Right renal pelvis (tissue), 4 donors: ENCODE results near the gene SLAMF1. TPM values are rescaled to one million over a fixed set of nuclear protein-coding genes. Genes with fewer than 3 reads are reported as not detected.
"Not testable (repeated sequence)": the region's sequence is repeated elsewhere in the genome, so short reads cannot be mapped to it uniquely, and the experiment has no call there.

ENCODE experiments used
- DNase-seq, 4 donors: peaks; one replicate each; pipeline ENCODE4 v3.0.0-alpha.2; 2013; ENCODE audit warnings: low read depth in 4 of 4, low spot score in 3 of 4, missing footprints in 1 of 4
- polyA plus RNA-seq, 4 donors: library from polyadenylated mRNA; unstranded; fragments of 120-200 nt; gene quantifications; one replicate each; pipeline ENCODE4 v1.2.1, GENCODE V29; 2013; ENCODE audit not compliant: insufficient read length in 4 of 4

The SLAMF1 gene
- polyA plus RNA-seq, 4 donors: 0.10 to 0.18 (median 0.16) TPM

DNA sequence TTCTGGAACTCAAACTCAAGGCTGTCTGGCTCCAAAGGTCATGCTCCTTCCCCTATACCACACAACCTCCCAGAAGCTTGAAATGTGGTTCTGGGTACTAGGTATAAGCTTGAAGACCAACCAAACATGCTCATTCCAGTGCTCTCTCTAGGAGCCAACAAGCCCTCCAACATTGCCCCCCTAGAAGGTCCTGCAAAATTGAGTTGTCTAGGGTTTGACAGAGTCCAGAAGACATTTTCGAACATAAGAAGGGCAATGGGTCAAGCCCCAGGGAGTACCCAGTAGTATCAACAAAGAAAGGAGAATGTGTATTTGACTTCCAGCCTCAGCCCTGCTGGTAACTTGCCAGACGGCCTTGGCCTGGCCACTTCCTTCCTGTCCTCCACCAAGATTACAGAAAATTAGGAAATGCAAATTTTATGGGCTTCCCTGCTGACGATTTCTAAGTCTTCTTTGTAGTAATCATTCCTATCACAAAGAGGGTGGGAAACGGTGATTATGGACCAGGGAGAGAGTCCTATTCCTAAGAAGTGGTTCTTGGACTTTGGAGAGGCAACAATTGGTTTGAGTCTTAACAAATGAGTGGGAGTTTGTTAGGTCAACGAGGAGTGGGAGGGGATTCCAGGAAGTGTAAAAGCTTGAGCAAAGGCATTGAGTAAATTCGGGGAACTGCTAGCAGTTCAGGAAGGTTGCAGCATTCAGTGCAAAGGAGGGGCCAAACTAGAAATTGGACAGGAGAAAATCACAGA lies 18.7 kb upstream of the SLAMF1 start:
- DNase-seq: no peak

DNA sequence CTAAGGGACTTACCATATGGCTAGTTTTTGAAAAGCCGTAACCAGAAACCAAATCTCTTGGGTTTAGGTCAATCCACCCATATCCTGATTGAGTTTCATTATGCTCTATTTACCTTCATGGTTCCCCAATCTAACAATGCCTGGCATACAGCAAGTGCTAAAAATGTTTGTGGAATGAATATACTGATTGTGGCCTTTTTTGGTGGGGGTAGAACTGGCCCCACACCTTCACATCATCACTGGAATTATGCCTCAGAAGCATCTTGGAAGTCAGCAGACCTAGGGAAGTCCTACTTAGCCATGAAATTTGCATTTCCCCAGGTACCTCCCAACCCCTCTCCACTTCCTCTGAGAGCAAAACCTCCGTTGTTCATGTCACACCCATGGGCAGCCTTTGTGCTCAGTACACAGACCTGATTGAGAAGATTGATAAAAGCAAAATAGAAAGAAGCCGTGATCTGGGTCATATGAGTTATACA lies 17.8 kb upstream of the SLAMF1 start:
- no peak for DNase-seq

DNA sequence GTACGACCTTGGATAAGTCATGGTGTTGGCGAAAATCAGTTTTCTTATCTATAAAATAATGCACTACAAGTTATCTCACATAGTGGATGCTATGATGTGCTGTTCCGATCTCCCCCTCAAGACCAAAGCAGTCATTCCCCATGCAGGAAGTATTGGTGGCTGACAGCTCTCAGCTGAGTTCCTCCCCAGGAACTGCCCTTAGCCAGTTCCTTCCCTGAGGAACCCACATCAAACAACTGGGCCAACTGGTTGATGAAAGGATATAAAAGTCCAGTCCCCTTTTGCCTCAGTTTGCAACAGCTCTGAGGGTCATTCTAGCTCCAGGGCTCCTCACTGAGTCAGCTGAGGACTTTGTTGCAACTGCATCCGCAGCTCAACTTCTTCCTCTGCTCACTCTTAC lies 16.1 kb upstream of the SLAMF1 start:
- no peak for DNase-seq

DNA sequence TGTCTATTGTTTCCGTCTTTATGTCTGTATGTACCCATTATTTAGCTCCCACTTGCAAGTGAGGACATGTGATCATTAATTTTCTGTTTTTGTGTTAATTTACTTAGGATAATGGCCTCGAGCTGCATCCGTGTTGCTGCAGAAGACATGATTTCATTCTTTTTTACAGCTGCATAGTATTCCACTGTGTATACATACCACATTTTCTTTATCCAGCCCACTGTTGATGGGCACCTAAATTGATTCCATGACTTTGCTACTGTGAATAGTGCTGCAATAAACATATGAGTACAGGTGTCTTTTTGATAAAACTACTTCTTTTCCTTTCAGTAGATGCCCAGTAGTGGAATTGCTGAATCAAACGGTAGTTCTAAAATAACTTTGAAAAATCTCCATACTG lies 12.7 kb upstream of the SLAMF1 start:
- DNase-seq: no peak

DNA sequence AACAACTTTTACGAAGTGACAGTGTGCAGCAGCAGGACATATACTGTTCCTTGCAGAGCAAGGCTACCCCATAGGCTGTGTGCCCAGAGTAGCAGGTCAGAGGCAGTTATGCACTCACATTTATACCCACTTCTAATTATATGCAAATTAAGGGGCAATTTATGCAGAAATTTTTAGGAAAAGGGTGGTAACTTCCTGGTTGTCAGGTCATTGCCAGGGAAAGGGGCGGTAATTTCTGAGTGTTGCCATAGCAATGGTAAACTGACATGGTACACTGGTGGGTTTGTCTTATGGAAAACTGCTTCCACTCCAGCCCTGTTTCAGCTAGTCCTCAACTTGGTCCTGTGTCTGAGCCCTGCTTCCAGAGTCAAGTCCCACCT lies 12.0 kb upstream of the SLAMF1 start:
- DNase-seq: no peak

DNA sequence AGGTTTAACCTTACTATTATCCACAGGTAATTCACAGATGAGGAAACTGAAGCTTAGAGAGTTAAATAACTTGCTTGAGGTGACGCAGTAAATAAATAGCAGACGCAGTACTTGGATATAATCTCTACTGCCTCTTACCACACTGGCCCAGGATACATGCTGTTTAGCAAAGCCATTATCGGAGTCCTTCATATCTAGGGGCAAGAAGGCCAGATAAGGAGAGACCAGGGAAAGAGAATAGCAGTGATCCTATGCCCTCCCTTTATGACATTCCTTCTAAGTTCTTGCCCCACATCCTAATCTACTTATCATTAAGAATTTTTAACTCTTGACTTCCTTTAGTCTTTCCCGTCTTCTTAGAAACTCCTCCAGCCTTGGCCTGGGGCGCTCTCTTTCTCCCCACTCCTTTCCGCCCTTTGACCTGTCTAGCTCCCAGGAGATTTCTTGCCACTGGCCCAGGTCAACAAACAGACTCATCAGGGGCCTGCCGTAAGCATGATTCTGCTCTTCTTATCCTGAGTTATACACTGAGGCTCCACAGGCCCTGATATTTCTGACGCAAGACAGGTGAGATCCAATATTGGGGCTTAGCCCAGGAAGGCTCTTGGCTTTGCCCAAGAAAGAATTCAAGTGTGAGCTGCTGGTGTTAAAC lies 11.4 kb upstream of the SLAMF1 start:
- DNase-seq: no peak

DNA sequence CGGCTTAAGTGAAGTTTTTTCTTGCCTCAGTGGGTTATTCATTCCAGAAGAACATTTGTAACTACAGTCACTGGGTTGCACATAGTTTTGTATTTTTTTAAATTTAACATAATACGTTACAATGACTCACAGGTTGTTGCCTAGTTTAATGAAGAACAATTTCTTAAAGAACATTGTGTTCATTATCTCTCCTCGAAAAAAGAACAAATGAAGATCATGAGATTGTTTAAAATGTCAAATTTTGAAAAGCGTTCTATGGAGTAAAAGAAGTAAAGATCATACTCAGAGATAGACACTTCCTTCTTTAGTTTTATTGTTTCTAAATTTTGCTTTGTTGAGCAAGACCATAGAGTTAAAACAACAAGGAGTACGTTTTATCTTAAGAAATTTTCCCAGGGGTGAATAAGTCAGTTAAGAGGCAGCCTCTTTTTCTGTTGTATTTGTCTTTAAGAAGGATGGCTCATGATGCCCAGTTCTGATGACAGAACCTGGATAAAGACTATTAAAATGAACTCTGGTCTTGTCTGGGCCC lies 10.5 kb upstream of the SLAMF1 start:
- DNase-seq: no peak

DNA sequence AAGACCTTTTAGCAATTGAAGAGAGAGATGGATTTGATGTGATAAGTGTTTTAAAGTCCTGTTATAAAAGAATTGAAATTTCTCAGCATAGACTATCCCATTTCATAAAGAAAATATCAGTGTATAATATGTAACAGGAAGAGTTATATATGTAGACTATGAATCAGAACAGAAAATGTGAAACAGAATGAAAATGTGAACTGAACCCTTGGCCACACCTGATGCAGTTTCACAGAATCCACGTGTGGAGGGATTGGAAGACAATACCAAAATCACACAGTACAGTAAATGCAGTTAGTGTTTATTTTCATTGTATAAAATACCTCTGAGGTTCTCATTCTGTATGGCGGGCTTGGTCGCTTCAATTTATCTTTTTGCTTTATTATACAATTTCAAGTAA lies 9.9 kb upstream of the SLAMF1 start:
- no peak for DNase-seq

DNA sequence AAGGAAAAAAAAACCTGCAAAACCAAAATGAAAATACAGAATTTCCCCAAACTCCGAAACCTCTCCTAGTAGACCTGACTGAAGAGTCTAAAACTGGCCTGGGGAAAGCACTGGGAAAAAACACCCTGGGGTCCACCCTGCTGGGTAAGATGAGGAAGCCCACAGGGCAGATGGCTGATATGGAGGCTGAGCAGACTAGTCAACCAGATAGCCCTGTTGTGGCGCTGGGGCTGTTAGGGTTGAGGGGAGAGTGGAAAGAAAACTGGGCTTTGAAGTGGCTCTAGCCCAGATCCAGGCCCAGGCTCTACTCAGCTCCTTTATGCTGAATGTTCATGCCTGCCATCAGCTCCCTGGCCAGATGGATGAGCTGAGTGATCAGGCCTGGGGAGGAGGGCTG lies 6.8 kb upstream of the SLAMF1 start:
- DNase-seq: no peak

DNA sequence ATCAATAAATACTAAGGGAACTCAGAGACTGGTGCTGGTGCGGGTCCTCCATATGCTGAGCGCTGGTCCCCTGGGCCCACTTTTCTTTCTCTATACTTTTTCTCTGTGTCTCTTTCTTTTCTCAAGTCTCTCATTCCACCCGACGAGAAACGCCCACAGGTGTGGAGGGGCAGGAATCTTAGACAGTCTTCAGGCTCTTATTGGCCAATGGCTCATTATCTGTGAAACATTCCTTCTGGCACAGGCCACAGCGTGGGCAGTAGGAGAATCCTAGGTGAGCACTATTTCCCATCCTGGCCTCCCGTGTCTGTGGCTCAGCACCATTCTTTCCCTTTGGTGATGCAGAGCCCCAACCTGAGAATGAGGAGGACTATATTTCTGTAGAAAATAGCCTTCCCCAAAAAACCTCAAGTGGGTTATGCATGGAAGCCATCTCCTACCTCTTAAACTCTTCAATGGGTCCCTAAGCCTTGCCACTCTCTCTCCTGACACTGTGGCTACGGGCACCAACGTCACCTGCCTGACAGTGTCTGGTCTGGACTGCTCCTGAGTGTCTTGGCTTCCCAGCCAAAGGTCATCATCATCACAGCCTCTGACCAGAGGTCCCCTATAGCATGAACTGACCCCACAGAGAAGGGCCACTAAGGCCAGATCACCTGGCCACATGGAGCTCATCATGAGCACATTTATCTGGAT lies 6.2 kb upstream of the SLAMF1 start:
- no peak for DNase-seq

DNA sequence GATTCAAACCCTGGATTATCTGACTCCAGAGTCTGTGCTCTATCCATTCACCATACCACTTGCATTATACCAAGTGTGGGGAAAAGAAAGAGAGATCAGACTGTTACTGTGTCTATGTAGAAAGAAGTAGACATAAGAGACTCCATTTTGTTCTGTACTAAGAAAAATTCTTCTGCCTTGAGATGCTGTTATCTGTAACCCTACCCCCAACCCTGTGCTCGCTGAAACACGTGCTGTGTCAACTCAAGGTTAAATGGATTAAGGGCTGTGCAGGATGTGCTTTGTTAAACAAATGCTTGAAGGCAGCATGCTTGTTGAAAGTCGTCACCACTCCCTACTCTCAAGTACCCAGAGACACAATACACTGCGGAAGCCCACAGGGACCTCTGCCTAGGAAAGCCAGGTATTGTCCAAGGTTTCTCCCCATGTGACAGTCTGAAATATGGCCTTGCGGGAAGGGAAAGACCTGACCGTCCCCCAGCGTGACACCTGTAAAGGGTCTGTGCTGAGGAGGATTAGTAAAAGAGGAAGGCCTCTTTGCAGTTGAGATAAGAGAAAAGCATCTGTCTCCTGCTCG lies 5.3 kb upstream of the SLAMF1 start:
- not testable (repeated sequence) for DNase-seq

DNA sequence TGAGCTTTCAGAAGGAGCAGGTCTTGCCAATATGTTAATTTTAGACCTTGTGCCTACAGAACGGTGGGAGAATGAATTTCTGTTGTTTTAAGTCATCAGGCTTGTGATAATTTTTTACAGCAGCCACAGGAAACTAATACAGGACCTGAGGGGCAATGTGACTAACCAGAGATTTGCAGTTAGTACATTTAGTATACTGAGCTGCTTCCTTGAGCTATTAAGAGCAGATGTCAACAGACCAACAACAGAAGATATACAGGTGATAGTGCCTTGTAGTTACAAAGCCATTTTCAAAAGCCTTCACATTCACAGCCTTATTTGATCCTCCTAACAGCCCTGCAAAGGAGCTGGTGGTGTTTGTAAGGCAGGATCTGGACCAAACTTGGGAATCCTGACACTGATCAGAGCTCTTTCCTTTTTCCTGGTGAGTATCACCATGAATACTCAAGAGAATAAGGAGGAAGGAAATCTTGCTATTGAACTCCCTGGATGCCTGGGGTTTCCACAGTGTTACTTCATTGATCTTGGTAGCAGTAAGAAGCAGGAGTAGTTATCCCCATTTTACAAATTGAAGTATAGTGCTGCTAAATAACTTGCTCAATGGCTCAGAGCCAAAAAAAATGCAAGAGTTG lies 4.7 kb upstream of the SLAMF1 start:
- DNase-seq: no peak

DNA sequence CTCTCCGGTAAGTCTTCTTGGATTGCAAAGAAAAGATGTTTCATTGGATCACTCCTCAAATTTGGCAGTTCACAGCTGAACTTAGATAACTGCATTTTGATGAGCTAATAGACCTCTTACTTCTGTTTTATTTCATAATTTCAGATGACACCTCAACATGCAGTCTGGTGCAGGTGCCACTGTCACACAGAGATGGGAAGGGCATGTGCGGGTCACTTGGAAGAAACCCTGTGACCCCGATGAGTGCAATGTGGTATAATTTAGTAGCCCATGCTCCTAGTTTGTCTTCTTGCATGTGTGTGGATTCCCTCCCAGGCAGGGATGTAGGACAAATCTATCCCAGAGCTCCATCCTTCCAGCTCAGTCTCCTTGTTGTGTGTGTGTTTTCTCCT lies 481 bp upstream of the SLAMF1 start:
- no peak for DNase-seq

DNA sequence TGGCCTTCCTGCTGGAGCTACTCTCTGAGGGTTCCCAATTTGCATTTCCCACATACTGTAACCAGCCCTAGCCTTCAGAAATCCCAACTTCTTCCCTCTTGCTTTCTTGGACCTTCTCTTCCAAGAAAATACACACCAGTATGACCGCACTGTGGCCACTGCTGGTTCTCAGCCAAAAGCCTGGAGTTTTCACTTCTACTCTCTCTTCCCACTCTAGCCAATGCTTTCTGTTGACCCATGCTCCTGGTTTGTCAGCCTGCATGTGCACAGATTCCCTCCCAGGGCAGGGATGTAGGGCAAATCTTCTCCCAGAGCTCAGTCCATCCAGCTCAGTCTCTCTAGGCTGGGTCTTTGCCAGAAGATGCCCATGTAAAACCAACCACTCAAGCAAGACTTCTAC lies 664 bp downstream of the SLAMF1 start:
- DNase-seq: no peak

DNA sequence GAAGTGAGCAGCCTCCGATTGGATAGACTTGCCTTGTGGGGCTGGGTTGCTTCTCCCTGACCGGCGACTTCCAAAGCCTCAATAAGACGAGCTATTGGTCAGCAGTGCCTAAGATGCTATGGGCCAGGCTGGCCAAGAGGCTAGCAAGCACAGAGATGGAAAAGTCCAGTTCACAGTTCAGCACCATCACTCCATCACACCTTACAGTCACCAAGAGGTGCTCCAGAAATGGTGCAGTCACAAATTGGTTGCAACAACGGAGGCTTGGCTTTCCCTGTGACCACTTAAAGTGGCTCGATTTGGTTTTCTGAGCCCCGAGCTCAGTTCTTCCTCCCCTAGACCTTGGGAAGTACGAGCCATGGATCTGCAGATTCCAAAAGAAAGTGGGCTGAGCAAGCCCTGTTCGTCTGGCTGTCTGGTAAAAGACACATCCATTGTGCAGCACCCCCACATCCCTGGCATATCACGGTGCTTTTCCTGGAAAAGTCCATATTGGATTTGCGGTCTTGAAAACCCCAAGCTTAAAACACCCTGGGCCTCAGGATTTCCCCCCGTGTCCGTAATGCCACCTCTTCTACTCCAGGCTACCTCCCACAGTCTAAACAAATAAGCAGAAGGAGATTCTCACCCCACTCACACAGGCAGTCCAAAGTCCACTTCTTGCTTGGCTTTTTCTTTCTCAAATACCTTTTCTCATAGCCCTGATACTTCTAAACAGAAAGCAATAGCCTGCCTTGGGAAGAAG lies 1.3 kb downstream of the SLAMF1 start:
- DNase-seq: no peak

DNA sequence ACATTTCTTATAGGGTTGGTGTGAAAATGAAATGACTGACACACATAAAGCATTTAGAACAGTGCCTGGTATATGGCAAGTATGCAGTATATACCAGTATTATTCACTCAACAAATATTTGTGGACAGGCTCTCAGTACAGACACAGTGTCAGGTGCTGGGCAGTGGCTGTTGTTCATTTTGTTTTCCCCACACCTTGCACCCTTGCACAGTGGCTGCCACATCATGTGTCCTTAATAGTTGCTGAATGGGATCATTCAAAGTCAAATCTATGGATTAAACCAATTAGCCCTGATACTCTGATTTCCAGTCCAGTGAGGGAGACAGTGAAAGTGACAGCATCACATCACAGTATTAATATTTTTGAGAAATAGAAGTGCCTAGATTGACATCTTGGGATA lies 2.4 kb downstream of the SLAMF1 start:
- DNase-seq: no peak

DNA sequence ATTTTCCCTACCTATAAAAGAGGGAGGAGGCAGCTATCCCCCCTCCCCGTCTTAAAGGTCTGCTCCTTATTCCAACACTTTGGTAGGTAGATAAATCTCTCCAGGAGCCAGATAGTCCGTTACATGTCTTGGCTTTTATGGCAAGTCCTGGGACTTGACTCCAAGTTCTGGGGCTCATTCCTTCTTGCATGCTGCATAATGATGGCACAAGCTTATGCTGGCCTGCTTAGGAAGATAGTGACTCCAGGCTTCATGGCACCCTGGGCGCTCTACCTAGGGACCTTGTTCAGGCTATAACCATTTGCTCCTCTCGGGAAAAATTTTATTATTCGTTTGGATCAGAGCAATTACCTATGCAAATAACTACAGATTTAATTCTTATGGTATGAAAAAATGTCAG lies 3.7 kb downstream of the SLAMF1 start:
- no peak for DNase-seq

DNA sequence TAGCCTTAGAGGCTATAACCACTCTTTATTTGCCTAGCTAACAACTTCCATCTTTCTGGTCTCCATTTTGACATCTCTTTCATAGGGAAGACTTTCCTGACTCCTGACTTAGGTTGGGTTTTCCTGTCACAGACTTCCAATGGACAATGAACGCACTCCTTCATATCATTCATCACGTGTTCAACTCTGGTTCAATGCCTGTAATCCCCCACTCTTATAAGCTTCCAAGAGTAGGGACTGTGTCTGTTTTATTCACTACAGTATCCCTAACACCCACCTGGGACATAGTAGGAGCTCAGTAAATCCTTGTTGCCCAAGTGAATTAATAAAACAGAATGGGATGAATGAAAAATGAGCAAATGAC lies 4.6 kb downstream of the SLAMF1 start:
- no peak for DNase-seq

DNA sequence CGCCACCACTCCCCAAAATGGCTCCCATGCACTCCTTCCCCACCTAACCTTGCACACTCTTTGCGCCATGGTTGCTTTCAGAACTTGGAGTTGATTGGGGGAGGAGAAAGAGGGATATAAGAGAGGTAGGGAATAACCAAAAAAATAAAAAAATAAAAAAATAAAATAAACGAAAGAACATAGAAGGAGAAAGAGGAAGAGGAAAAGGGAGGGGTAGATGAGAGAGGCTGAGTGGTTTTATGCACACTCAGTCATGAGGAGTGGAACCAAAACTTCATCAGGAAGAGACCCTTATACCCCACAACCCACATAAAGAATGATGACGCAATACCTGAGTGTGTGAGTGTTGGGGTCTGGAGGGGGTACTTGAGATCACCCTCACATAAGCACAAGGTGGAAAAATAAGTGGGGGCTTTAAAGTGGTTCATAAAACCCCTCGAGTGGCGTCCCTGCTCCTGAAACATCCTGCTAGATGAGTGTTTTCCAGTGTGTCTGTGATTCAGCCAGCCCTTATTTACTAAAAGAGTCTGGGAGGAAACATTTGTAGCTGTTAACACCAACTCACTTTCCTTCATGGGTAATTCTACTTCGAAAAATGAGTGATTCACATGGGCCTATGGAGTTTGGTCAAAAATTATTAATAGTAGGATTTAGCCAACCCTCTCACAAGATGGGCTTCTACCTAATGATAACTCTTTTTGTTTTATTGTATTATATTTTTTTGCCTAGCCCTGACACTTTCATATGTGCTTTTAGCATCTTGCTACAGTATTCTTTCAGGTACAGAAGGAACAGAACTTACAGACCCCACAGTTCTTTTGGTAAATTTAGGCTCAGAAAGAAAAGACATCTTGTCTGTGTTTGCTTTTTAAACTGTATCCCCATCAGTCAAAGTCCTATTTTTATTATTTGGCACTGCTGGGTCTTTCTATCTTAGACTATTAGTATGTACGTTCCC lies 5.2 kb downstream of the SLAMF1 start:
- DNase-seq: no peak
